Uterus (tissue), 4 donors: Measurements from ENCODE around the gene SNAP29. TPM values are rescaled to one million over a fixed set of nuclear protein-coding genes. Genes with fewer than 3 reads are reported as not detected.
"Not testable (repeated sequence)": the region's sequence is repeated elsewhere in the genome, so short reads cannot be mapped to it uniquely, and the experiment has no call there.

Experiments
- DNase-seq, 2 donors: peaks; one replicate each; pipeline ENCODE4 v3.0.0-alpha.2; 2019 to 2020
- H3K27ac ChIP-seq, 2 donors: fragments of 200-600 bp; sonication (generic); 1 replicate in 1 of 2; 2 replicates in 1 of 2; pipeline ENCODE4 v1.5.1; 2016 to 2018
- H3K27me3 ChIP-seq, 2 donors: fragments of 200-600 bp; sonication (generic); one replicate each; pipeline ENCODE4 v1.5.1; 2018 to 2019; ENCODE audit warnings: control low read depth in 1 of 2
- H3K36me3 ChIP-seq, 2 donors: fragments of 200-600 bp; sonication (generic); one replicate each; pipeline ENCODE4 v1.5.1; 2019; ENCODE audit warnings: control low read depth in 1 of 2
- H3K4me1 ChIP-seq, 2 donors: fragments of 200-600 bp; sonication (generic); one replicate each; pipeline ENCODE4 v1.5.1; 2018 to 2019; ENCODE audit warnings: control low read depth in 1 of 2
- H3K4me3 ChIP-seq, 2 donors: fragments of 200-600 bp; sonication (generic); 1 replicate in 1 of 2; 2 replicates in 1 of 2; pipeline ENCODE4 v1.5.1; 2018 to 2019; ENCODE audit warnings: mild to moderate bottlenecking in 1 of 2
- H3K9me3 ChIP-seq, 2 donors: fragments of 200-600 bp; sonication (generic); one replicate each; pipeline ENCODE4 v1.5.1; 2019; ENCODE audit warnings: control low read depth in 1 of 2
- CTCF ChIP-seq, 4 experiments: fragments of 200-600 bp in 2 of 4; fragments of 450-650 bp in 2 of 4; sonication (generic) in 2 of 4; IDR thresholded peaks; one replicate each; pipeline ENCODE4 v1.5.1; 2016 to 2019; ENCODE audit warnings: antibody characterized with exemption in 4 of 4, mild to moderate bottlenecking in 2 of 4, moderate library complexity in 1 of 4
- POLR2A ChIP-seq, 2 donors: fragments of 450-650 bp; IDR thresholded peaks; one replicate each; pipeline ENCODE4 v1.6.1; 2016; ENCODE audit warnings: antibody characterized with exemption in 2 of 2, mild to moderate bottlenecking in 1 of 2, moderate library complexity in 1 of 2
- intact Hi-C: fragments of 100-400 bp; cut with DNase I; formaldehyde crosslinking; loops from one replicate; pipeline ENCODE4 v1.15.1; 2023; ENCODE audit warnings: low total_unique reads
- total RNA-seq, 4 donors: library from RNA; depleted of rRNA in 3 of 4; stranded (reverse); fragments of >200 nt in 3 of 4; gene quantifications; one replicate each; pipeline versions ENCODE4 v1.1.0 to v1.2.4, GENCODE V29; 2014 to 2023
- donor health status: DM: yes; HTN: yes; CAD: no.

SNAP29 gene
- total RNA-seq, 4 donors from 2014 or later, result 5.3 to 33.5 (median 13.1) TPM

DNA sequence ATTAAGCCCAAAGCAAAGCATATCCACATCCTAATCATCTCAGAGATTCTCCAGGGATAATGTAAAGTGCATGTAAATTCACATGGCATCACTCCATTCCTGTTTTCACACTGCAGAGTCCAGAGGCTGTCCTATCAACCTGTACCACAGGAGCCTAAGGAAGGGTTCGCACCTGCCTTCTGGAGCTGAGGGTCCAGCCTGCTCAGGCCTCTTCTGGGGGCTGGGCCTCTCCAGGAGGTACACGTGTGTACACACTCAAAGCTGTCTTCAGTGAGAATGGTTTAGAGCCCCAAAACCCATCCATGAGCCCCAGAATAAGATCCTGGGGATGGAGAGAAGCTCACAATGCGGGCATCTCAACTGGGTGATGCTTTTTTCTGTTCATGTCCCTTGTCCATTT, 24.1 kb upstream of the SNAP29 start:
- Histone ChIP-seq H3K36me3 (no peaks in the 10 kb centered on the region), H3K27ac (no peak overlapping the region), H3K4me1 (no peaks in the 10 kb centered on the region), H3K9me3 (no peaks in the 10 kb centered on the region), H3K27me3 (no peaks in the 10 kb centered on the region), H3K4me3 (no peak overlapping the region)
- TF ChIP-seq CTCF (IDR thresholded peaks at IDR 0.05) (no peak), POLR2A (IDR thresholded peaks at IDR 0.05) (no peak)
- intact Hi-C loops, result no loop called here
- DNase-seq, result no peak

GRCh38 chr22:20836987-20837823, 21.6 kb upstream of the SNAP29 start:
- Histone ChIP-seq H3K9me3 (no peaks in the 10 kb centered on the region), H3K4me1 (no peaks in the 10 kb centered on the region), H3K36me3 (no peaks in the 10 kb centered on the region), H3K4me3 (no peak overlapping the region), H3K27ac (no peak overlapping the region), H3K27me3 (no peaks in the 10 kb centered on the region)
- intact Hi-C loops, result no loop called here
- TF ChIP-seq POLR2A (IDR thresholded peaks at IDR 0.05), result no peak
- DNase-seq, result no peak

- H3K9me3 ChIP-seq, H3K4me1 ChIP-seq, H3K27me3 ChIP-seq, H3K36me3 ChIP-seq, H3K4me3 ChIP-seq, intact Hi-C loops, DNase-seq, H3K27ac ChIP-seq: not testable (repeated sequence)
Measured at GRCh38 chr22:20839354-20839753, 19.5 kb upstream of the SNAP29 start.

DNA sequence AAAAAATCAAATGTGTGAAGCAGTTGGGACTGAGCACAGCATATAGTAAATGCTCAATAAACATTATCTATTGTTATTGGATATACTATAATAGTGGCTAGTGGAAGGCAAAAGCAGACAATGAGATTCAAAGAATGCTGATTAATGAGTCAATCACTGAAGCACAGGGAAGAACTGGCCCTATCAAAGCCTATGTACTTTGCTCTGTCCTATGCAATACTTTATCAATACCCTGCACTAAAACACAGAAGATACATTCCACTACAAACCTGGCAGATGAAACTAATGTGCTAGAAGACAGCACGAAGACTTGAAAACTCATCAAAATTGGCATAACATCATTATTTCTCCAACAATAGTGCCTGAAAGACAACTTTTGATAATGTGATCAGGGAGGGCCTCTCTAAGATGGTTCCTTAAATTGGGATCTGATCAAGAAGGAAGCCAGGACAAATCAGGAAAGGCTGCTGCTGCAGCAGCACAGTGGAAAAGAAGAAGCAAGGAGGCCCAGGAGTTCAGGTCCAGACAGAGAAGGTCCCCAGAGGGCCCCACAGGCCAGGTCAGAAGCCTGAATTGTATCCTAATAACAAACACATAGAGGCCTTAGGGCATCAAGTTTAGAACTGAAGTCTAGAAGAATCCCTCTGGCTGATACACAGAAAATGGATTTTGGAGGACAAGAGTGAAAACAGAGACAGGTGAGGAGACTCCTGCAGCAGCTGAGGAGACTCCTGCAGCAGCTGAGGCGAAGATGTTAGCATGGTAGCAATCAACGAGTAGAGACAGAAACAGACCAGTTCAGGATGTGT, 18.8 kb upstream of the SNAP29 start:
- Histone ChIP-seq H3K27me3 (no peaks in the 10 kb centered on the region), H3K4me1 (peaks cover 0 to 2% of the 10 kb centered on the region in 2 donors), H3K9me3 (no peaks in the 10 kb centered on the region), H3K4me3 (no peak overlapping the region), H3K27ac (no peak overlapping the region), H3K36me3 (no peaks in the 10 kb centered on the region)
- TF ChIP-seq POLR2A (IDR thresholded peaks at IDR 0.05) (no peak), CTCF (IDR thresholded peaks at IDR 0.05) (no peak)
- DNase-seq, result no peak
- intact Hi-C loops, result no loop called here

DNA sequence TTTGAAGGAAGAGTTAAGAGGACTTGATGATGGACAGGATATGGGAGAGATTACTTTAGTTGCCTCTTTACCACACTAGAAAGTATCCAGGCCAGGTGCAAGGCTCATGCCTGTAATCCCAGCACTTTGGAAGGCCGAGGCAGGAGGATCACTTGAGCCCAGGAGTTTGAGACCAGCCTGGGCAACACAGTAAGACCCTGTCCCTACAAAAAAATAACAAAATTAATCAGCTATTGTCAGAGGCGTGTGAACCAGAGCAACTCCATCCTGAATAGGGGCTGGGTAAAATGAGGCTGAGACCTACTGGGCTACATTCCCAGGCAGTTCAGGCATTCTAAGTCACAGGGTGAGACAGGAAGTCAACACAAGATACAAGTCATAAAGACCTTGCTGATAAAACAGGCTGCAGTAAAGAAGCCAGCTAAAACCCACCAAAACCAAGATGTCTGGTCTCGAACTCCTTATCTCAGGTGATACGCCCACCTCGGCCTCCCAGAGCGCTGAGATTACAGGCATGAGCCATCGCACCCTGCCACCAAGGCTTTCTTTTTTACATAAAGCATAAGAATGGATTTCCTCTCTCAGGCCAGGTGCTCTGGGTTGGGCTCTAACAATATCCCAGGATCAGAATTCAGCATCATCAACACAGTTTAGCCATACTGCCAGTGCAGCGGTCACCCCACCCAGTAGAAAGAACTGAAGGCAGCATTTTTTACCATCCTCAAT, 18.0 kb upstream of the SNAP29 start:
- Histone ChIP-seq H3K9me3 (no peaks in the 10 kb centered on the region), H3K27ac (no peak overlapping the region), H3K4me3 (no peak overlapping the region), H3K36me3 (no peaks in the 10 kb centered on the region), H3K27me3 (no peaks in the 10 kb centered on the region), H3K4me1 (peaks cover 0 to 9% of the 10 kb centered on the region in 2 donors)
- TF ChIP-seq CTCF (IDR thresholded peaks at IDR 0.05) (no peak), POLR2A (IDR thresholded peaks at IDR 0.05) (no peak)
- intact Hi-C loops, result no loop called here
- no peak for DNase-seq
